Calu3 (cell line): Measurements from ENCODE around the gene COX10. TPM values are rescaled to one million over a fixed set of nuclear protein-coding genes. Genes with fewer than 3 reads are reported as not detected.

Experiments
- BruUV-seq: library from RNA; stranded (reverse); fragments of 400-500 nt; replicated peaks from 2 replicates; lab custom pipeline; 2021; lab: Mats Ljungman, UMichigan
- CTCF ChIA-PET: fragments of 300-600 bp; sonication (Branson Sonifier 250); formaldehyde crosslinking; loops from one replicate; lab custom pipeline; 2022; ENCODE audit warnings: antibody characterized with exemption; lab: Charles Lee
- DNase-seq: peaks from one replicate; pipeline ENCODE4 v3.0.0; 2022
- H3K27ac Mint-ChIP-seq: one replicate; pipeline ENCODE4 v1.8.0; 2022; ENCODE audit warnings: mixed read lengths; ENCODE audit not compliant: unreplicated experiment
- H3K27me3 Mint-ChIP-seq: one replicate; pipeline ENCODE4 v1.8.0; 2022; ENCODE audit warnings: mixed read lengths; ENCODE audit not compliant: unreplicated experiment
- H3K36me3 Mint-ChIP-seq: one replicate; pipeline ENCODE4 v1.8.0; 2022; ENCODE audit warnings: mild to moderate bottlenecking, moderate library complexity, mixed read lengths; ENCODE audit not compliant: insufficient read depth, unreplicated experiment
- H3K4me1 Mint-ChIP-seq: one replicate; pipeline ENCODE4 v1.8.0; 2022; ENCODE audit warnings: mild to moderate bottlenecking, low read depth, mixed read lengths; ENCODE audit not compliant: unreplicated experiment
- H3K4me3 Mint-ChIP-seq: one replicate; pipeline ENCODE4 v1.8.0; 2022; ENCODE audit warnings: mild to moderate bottlenecking, low read depth, moderate library complexity, mixed read lengths; ENCODE audit not compliant: unreplicated experiment
- H3K9me3 Mint-ChIP-seq: one replicate; pipeline ENCODE4 v1.8.0; 2022; ENCODE audit warnings: low read depth, mixed read lengths; ENCODE audit not compliant: unreplicated experiment
- intact Hi-C: fragments of 100-400 bp; cut with micrococcal nuclease; formaldehyde crosslinking; loops from one replicate; pipeline ENCODE4 v1.10.0; 2022; ENCODE audit not compliant: unreplicated experiment
- total RNA-seq: library from RNA; stranded (reverse); gene quantifications from 2 replicates; pipeline ENCODE4 v1.2.3, GENCODE V29; 2022
- TF ChIP-seq, protein P1 (sequence below): fragments of 200-600 bp; IDR thresholded peaks from one replicate; pipeline ENCODE4 v1.8.0; 2022; ENCODE audit warnings: antibody characterized with exemption; ENCODE audit not compliant: unreplicated experiment

The COX10 gene
- total RNA-seq, 1 experiment from 2014 or later, result 17.2 TPM

GRCh38 chr17:14037453-14037852, 31.9 kb upstream of the COX10 start:
- Mint-ChIP-seq H3K27me3 (no peaks in the 10 kb centered on the region), H3K4me3 (no peak overlapping the region), H3K36me3 (peaks cover 5% of the 10 kb centered on the region), H3K4me1 (no peaks in the 10 kb centered on the region), H3K27ac (no peak overlapping the region), H3K9me3 (no peaks in the 10 kb centered on the region)
- intact Hi-C loops, result no loop called here
- TF ChIP-seq, protein P1, sequence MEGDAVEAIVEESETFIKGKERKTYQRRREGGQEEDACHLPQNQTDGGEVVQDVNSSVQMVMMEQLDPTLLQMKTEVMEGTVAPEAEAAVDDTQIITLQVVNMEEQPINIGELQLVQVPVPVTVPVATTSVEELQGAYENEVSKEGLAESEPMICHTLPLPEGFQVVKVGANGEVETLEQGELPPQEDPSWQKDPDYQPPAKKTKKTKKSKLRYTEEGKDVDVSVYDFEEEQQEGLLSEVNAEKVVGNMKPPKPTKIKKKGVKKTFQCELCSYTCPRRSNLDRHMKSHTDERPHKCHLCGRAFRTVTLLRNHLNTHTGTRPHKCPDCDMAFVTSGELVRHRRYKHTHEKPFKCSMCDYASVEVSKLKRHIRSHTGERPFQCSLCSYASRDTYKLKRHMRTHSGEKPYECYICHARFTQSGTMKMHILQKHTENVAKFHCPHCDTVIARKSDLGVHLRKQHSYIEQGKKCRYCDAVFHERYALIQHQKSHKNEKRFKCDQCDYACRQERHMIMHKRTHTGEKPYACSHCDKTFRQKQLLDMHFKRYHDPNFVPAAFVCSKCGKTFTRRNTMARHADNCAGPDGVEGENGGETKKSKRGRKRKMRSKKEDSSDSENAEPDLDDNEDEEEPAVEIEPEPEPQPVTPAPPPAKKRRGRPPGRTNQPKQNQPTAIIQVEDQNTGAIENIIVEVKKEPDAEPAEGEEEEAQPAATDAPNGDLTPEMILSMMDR, result no peak
- CTCF ChIA-PET, result no interaction called here
- no TSS peak for BruUV-seq
- no peak for DNase-seq

- Mint-ChIP-seq H3K9me3 (no peaks in the 10 kb centered on the region), H3K4me1 (no peaks in the 10 kb centered on the region), H3K36me3 (peaks cover 5% of the 10 kb centered on the region), H3K27ac (no peak overlapping the region), H3K4me3 (no peak overlapping the region), H3K27me3 (no peaks in the 10 kb centered on the region)
- no peak for DNase-seq
- BruUV-seq, result no TSS peak
- TF ChIP-seq, protein P1, result no peak
- intact Hi-C loops, result no loop called here
- CTCF ChIA-PET, result no interaction called here
Observed at GRCh38 chr17:14038206-14038605, 31.1 kb upstream of the COX10 start.

DNA sequence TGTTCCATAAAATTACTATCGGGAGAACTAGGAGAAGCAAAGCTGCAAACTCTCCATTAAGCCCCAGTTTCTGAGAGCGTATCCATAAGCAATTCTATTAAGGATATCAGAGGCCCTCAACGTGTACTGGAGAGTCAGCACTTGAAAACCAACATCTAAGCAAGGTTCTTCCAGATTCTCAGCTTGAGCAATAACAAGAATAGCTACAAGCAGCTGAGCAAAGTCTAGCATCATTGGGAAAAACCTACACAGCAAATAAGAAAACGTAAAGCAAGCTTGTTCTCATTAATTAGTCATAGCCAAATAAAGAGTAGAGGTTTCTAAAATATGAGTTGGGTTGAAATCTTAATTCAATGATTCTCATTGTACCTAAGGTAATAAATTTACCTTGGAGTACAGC, 26.9 kb upstream of the COX10 start:
- intact Hi-C loops, result no loop called here
- TF ChIP-seq, protein P1, result no peak
- CTCF ChIA-PET, result no interaction called here

GRCh38 chr17:14044702-14045101, 24.6 kb upstream of the COX10 start:
- DNase-seq, result no peak
- CTCF ChIA-PET, result no interaction called here
- Mint-ChIP-seq H3K36me3 (no peaks in the 10 kb centered on the region), H3K4me3 (no peak overlapping the region), H3K9me3 (no peaks in the 10 kb centered on the region), H3K4me1 (no peaks in the 10 kb centered on the region), H3K27me3 (no peaks in the 10 kb centered on the region), H3K27ac (no peak overlapping the region)
- TF ChIP-seq, protein P1, result no peak
- intact Hi-C loops, result no loop called here
- BruUV-seq, result no TSS peak

More for the DNA sequence above, 26.9 kb upstream of the COX10 start:
- H3K4me3 Mint-ChIP-seq, result no peak overlapping the region
- H3K36me3 Mint-ChIP-seq, result peaks cover 5% of the 10 kb centered on the region
- H3K27ac Mint-ChIP-seq, result no peak overlapping the region
- BruUV-seq, result no TSS peak
- DNase-seq, result no peak
- no peaks in the 10 kb centered on the region for H3K27me3 Mint-ChIP-seq
- no peaks in the 10 kb centered on the region for H3K9me3 Mint-ChIP-seq
- no peaks in the 10 kb centered on the region for H3K4me1 Mint-ChIP-seq
